ENCODE data around the gene CHCHD1. TPM values are rescaled to one million over a fixed set of nuclear protein-coding genes. Genes with fewer than 3 reads are reported as not detected.
"Not testable (repeated sequence)": the region's sequence is repeated elsewhere in the genome, so short reads cannot be mapped to it uniquely, and the experiment has no call there.

Gene CHCHD1
- 10 to 100 TPM; 53.5 to 63.5 TPM for polyA plus RNA-seq

DNA sequence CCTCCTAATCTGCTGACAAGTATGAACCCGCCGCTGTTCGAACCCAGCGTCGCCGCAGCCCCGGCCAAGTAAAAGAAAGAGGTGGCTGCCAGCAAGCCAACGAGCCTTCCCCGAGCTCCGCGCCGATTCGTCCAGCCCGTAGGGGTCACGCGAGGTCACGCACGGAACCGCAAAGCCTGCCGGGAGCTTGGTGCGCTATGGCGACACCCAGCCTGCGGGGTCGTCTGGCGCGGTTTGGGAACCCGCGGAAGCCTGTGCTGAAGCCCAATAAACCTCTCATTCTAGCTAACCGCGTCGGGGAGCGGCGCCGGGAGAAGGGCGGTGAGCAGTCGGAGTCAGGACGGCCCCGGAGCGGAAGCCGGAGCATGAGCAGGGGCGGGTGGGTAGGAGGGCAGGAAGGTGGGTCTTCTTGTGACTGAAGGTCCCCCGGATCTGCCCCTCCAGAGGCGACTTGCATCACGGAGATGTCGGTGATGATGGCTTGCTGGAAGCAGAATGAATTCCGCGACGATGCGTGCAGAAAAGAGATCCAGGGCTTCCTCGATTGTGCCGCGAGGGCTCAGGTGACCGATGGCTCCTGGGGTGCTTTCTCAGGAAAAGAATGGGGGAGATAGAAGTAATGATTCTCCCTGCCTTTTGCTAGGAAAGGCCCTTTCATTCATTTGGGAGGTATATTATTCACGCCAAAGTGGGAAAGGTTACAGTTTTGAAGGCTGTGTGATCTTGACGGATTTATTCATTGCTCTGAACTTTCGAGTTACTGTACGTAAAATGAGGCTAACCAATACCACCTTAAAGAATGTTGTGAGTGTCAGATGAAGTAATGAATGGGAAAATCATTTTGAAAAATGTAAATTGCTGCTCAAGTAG lies at the start of gene CHCHD1:
CHCHD1 (plus strand) TSS at position 170 of the 870 bp plus-strand sequence; CDS start at position 198, 28 bp downstream.
- 0 to 1% methylated on average over 57 of the region's 57 CpGs for WGBS, 2 donors
- H3K36me3 ChIP-seq (ENCODE audit: control insufficient read depth in 2 of 2, insufficient read depth in 2 of 2, low read length in 1 of 2) = peaks cover 0 to 2% of the 10 kb centered on the region in 2 donors
- H3K27me3 ChIP-seq (ENCODE audit: control insufficient read depth in 1 of 2, insufficient read depth in 2 of 2, low read length in 2 of 2) = no peaks in the 10 kb centered on the region
- no peaks in the 10 kb centered on the region for H3K9me3 ChIP-seq (ENCODE audit: control insufficient read depth in 2 of 2, insufficient read depth in 1 of 2, low read depth in 1 of 2, low read length in 1 of 2)
- peaks cover 0 to 4% of the 10 kb centered on the region in 2 donors for H3K4me1 ChIP-seq (ENCODE audit: control insufficient read depth in 2 of 2, insufficient read depth in 2 of 2, low read length in 1 of 2)
- peak within 1 kb of the TSS; percentile 96 to 98 for H3K27ac ChIP-seq (ENCODE audit: low read depth in 2 of 2, low read length in 1 of 2)
- peak within 1 kb of the TSS; percentile 63 to 86 for H3K4me3 ChIP-seq (ENCODE audit: low read depth in 1 of 2, low read length in 2 of 2)

DNA sequence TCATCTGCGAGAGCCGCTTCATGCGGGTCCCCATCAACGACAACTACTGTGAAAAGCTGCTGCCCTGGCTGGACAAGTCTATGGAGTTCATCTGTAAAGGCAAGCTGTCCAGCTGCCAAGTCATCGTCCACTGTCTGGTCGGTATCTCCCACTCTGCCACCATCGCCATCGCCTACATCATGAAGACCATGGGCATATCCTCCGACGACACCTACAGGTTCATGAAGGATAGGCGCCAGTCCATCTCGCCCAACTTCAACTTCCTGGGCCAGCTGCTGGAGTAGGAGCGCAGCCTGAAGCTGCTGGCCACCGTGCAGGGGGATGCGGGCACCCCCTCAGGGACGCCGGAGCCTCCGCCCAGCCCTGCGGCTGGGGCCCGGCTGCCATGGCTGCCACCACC lies 49.4 kb upstream of the CHCHD1 start:
- Histone ChIP-seq H3K4me3 (ENCODE audit: low read depth in 1 of 2, low read length in 2 of 2) (no peak overlapping the region), H3K27me3 (ENCODE audit: control insufficient read depth in 1 of 2, insufficient read depth in 2 of 2, low read length in 2 of 2) (no peaks in the 10 kb centered on the region), H3K36me3 (ENCODE audit: control insufficient read depth in 2 of 2, insufficient read depth in 2 of 2, low read length in 1 of 2) (peaks cover 0 to 25% of the 10 kb centered on the region in 2 donors), H3K9me3 (ENCODE audit: control insufficient read depth in 2 of 2, insufficient read depth in 1 of 2, low read depth in 1 of 2, low read length in 1 of 2) (no peaks in the 10 kb centered on the region), H3K27ac (ENCODE audit: low read depth in 2 of 2, low read length in 1 of 2) (no peak overlapping the region), H3K4me1 (ENCODE audit: control insufficient read depth in 2 of 2, insufficient read depth in 2 of 2, low read length in 1 of 2) (peaks cover 0 to 11% of the 10 kb centered on the region in 2 donors)
- 94 to 97% methylated on average over 20 of the region's 20 CpGs for WGBS, 2 donors

- WGBS, 2 donors = 82 to 83% methylated on average over 64 to 84 of the region's 84 CpGs
- Histone ChIP-seq H3K27me3 (ENCODE audit: control insufficient read depth in 1 of 2, insufficient read depth in 2 of 2, low read length in 2 of 2) (no peaks in the 10 kb centered on the region), H3K27ac (ENCODE audit: low read depth in 2 of 2, low read length in 1 of 2) (no peak overlapping the region), H3K9me3 (ENCODE audit: control insufficient read depth in 2 of 2, insufficient read depth in 1 of 2, low read depth in 1 of 2, low read length in 1 of 2) (no peaks in the 10 kb centered on the region), H3K4me3 (ENCODE audit: low read depth in 1 of 2, low read length in 2 of 2) (no peak overlapping the region), H3K4me1 (ENCODE audit: control insufficient read depth in 2 of 2, insufficient read depth in 2 of 2, low read length in 1 of 2) (peaks cover 0 to 11% of the 10 kb centered on the region in 2 donors), H3K36me3 (ENCODE audit: control insufficient read depth in 2 of 2, insufficient read depth in 2 of 2, low read length in 1 of 2) (peaks cover 0 to 25% of the 10 kb centered on the region in 2 donors)
Measured at GRCh38 chr10:73732931-73733623, 48.8 kb upstream of the CHCHD1 start.

DNA sequence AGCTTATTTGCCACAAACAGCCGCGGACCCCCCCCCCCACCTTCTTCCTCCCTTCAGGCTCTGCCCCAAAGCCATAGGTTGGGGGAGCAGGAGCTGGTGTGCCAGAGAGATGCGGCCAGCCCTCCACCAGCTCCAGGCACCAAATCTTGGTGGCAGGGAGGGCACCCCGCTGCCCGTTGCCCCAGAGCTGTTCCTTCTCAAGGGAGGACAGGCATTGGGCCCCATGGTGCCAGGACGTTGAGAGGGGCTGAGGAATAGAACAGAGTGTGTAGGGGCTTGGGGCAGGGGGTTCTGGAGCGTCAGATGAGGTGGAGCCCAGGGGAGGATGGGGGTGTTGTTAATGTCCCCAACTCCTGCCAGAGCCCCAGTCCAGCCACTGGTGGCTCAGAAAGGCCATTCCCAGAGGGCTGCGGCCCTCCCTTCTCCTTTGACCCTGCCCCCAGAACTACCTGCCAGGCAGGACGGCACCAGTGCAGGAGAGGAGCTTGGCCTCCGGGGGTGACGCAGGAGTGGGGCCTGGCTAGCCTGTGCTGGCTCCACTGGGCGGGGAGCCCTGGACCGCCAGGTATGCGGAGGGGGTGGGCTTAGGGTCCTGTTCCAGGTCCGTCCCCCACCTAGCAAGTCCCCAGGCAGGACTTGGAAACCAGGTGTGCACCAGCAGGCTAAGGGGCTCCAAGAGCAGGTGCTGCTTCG lies 47.7 kb upstream of the CHCHD1 start:
- H3K27me3 ChIP-seq (ENCODE audit: control insufficient read depth in 1 of 2, insufficient read depth in 2 of 2, low read length in 2 of 2) = no peaks in the 10 kb centered on the region
- no peak overlapping the region for H3K4me3 ChIP-seq (ENCODE audit: low read depth in 1 of 2, low read length in 2 of 2)
- 85 to 90% methylated on average over 14 to 16 of the region's 16 CpGs for WGBS, 2 donors
- peaks cover 0 to 11% of the 10 kb centered on the region in 2 donors for H3K4me1 ChIP-seq (ENCODE audit: control insufficient read depth in 2 of 2, insufficient read depth in 2 of 2, low read length in 1 of 2)
- H3K9me3 ChIP-seq (ENCODE audit: control insufficient read depth in 2 of 2, insufficient read depth in 1 of 2, low read depth in 1 of 2, low read length in 1 of 2) = no peaks in the 10 kb centered on the region
- peaks cover 0 to 25% of the 10 kb centered on the region in 2 donors for H3K36me3 ChIP-seq (ENCODE audit: control insufficient read depth in 2 of 2, insufficient read depth in 2 of 2, low read length in 1 of 2)
- H3K27ac ChIP-seq (ENCODE audit: low read depth in 2 of 2, low read length in 1 of 2) = no peak overlapping the region

DNA sequence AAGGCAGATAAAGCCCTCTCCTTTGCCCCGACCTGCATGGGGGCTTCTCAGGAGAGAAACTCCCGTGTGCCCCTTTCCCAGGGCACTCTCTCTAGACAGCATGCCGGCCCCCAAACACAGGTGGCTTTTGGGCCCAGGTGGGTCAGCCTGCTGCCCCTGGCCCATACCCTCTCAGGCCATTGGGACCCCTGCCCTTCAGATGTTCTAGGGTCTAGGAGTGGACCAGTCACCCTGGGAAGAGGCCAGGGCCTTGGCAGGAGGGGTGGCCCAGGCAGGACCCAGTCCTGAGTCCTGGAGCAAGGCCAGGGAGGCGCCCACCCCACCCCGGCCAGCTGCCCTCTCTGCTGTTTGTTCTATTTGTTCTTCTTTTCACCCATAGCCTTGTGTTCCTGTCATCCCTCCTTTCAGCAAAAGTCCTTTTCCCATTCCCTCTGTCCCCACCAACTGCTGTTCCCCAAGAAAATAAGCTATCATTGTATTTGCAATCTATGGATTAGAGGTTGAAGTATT lies 47.0 kb upstream of the CHCHD1 start:
- Histone ChIP-seq H3K9me3 (ENCODE audit: control insufficient read depth in 2 of 2, insufficient read depth in 1 of 2, low read depth in 1 of 2, low read length in 1 of 2) (no peaks in the 10 kb centered on the region), H3K36me3 (ENCODE audit: control insufficient read depth in 2 of 2, insufficient read depth in 2 of 2, low read length in 1 of 2) (peaks cover 0 to 25% of the 10 kb centered on the region in 2 donors), H3K4me3 (ENCODE audit: low read depth in 1 of 2, low read length in 2 of 2) (no peak overlapping the region), H3K4me1 (ENCODE audit: control insufficient read depth in 2 of 2, insufficient read depth in 2 of 2, low read length in 1 of 2) (peaks cover 0 to 11% of the 10 kb centered on the region in 2 donors), H3K27ac (ENCODE audit: low read depth in 2 of 2, low read length in 1 of 2) (no peak overlapping the region), H3K27me3 (ENCODE audit: control insufficient read depth in 1 of 2, insufficient read depth in 2 of 2, low read length in 2 of 2) (no peaks in the 10 kb centered on the region)
- WGBS, 2 donors = 80 to 84% methylated on average over 5 of the region's 5 CpGs

DNA sequence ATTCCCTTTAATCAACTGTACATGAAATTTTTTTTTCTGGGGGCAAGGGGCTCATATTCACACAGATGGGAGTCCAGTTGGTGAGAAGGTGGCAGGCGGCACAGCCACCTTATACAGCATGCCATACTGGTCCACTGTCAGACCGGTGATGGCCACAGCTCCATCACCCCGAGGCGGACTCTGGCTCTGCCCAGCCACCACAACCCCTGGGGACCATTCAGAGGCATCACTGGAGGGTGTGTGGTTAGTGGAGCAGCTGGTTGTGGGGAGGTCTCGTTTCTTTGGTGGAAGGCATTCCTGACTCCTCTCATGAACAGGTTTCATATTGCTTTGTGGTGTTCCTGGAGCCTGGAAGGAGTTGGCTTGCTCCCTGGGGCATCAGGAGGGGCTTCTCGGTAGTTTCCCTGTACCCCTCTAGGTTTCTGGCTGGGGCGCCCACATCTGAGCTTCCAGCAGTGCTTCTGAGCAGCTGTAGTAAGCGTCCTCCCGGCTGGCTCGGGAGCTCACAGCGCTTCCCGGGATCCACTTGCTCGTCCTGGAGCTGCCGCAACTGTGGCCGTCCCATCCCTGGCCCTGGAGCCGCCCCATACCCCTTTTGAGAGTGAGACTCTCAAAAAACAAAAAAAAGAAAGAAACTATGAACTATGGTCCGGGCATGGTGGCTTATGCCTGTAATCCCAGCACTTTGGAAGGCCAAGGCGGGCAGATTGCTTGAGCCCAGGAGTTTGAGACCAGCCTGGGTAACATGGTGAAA lies 41.2 kb upstream of the CHCHD1 start:
- not testable (repeated sequence) for H3K27me3 ChIP-seq (ENCODE audit: control insufficient read depth in 1 of 2, insufficient read depth in 2 of 2, low read length in 2 of 2); H3K9me3 ChIP-seq (ENCODE audit: control insufficient read depth in 2 of 2, insufficient read depth in 1 of 2, low read depth in 1 of 2, low read length in 1 of 2); H3K36me3 ChIP-seq (ENCODE audit: control insufficient read depth in 2 of 2, insufficient read depth in 2 of 2, low read length in 1 of 2); H3K27ac ChIP-seq (ENCODE audit: low read depth in 2 of 2, low read length in 1 of 2); H3K4me1 ChIP-seq (ENCODE audit: control insufficient read depth in 2 of 2, insufficient read depth in 2 of 2, low read length in 1 of 2); H3K4me3 ChIP-seq (ENCODE audit: low read depth in 1 of 2, low read length in 2 of 2)
- 94 to 98% methylated on average over 18 of the region's 18 CpGs for WGBS, 2 donors

GRCh38 chr10:73742454-73742734 lies 39.5 kb upstream of the CHCHD1 start:
- H3K36me3 ChIP-seq (ENCODE audit: control insufficient read depth in 2 of 2, insufficient read depth in 2 of 2, low read length in 1 of 2) = peaks cover 2 to 5% of the 10 kb centered on the region in 2 donors
- H3K4me3 ChIP-seq (ENCODE audit: low read depth in 1 of 2, low read length in 2 of 2) = no peak overlapping the region
- WGBS, 2 donors = 86 to 90% methylated on average over 5 of the region's 5 CpGs
- no peaks in the 10 kb centered on the region for H3K27me3 ChIP-seq (ENCODE audit: control insufficient read depth in 1 of 2, insufficient read depth in 2 of 2, low read length in 2 of 2)
- no peaks in the 10 kb centered on the region for H3K9me3 ChIP-seq (ENCODE audit: control insufficient read depth in 2 of 2, insufficient read depth in 1 of 2, low read depth in 1 of 2, low read length in 1 of 2)
- peaks cover 0 to 2% of the 10 kb centered on the region in 2 donors for H3K4me1 ChIP-seq (ENCODE audit: control insufficient read depth in 2 of 2, insufficient read depth in 2 of 2, low read length in 1 of 2)
- peak overlapping the region; percentile 48 to 70 for H3K27ac ChIP-seq (ENCODE audit: low read depth in 2 of 2, low read length in 1 of 2)

- 35 to 37% methylated on average over 6 of the region's 6 CpGs for WGBS, 2 donors
- H3K27ac ChIP-seq (ENCODE audit: low read depth in 2 of 2, low read length in 1 of 2) = peak overlapping the region; percentile 86 to 97
- peaks cover 2 to 5% of the 10 kb centered on the region in 2 donors for H3K36me3 ChIP-seq (ENCODE audit: control insufficient read depth in 2 of 2, insufficient read depth in 2 of 2, low read length in 1 of 2)
- H3K27me3 ChIP-seq (ENCODE audit: control insufficient read depth in 1 of 2, insufficient read depth in 2 of 2, low read length in 2 of 2) = no peaks in the 10 kb centered on the region
- H3K4me1 ChIP-seq (ENCODE audit: control insufficient read depth in 2 of 2, insufficient read depth in 2 of 2, low read length in 1 of 2) = peaks cover 0 to 2% of the 10 kb centered on the region in 2 donors
- H3K9me3 ChIP-seq (ENCODE audit: control insufficient read depth in 2 of 2, insufficient read depth in 1 of 2, low read depth in 1 of 2, low read length in 1 of 2) = no peaks in the 10 kb centered on the region
- H3K4me3 ChIP-seq (ENCODE audit: low read depth in 1 of 2, low read length in 2 of 2) = peak overlapping the region; percentile 66 to 85
Measured at GRCh38 chr10:73743327-73743904, 38.4 kb upstream of the CHCHD1 start.

All from esophagus (tissue), 2 donors.